HG03457 (cell line): ENCODE data around the gene TLK2.
"Not testable (repeated sequence)": the region's sequence is repeated elsewhere in the genome, so short reads cannot be mapped to it uniquely, and the experiment has no call there.

Experiments used
- ATAC-seq: cut with Tn5 transposase; IDR thresholded peaks from one replicate; pipeline ENCODE4 v1.9.1; 2021; ENCODE audit warnings: moderate number of reproducible peaks; ENCODE audit not compliant: unreplicated experiment

The TLK2 gene

DNA sequence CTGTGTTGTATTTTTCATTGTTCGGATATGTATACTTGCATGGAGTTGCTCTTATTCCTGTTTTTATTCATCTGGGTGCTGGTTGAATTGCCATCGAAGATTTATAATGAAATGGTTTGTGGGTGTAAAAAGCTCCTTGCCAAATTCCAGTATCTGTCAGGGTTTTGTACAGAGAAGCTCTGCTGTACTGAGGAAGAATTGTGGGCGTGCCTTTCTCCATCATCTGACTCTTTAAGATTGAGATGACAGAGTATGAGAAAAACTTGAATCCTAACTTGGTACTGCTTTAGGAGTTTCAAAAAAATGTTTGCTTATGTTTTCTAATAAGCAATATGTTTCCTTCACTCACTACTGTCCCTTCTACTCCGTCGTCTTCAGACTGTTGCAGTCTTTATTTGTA, 78.9 kb downstream of the TLK2 start:
- ATAC-seq = not testable (repeated sequence)

DNA sequence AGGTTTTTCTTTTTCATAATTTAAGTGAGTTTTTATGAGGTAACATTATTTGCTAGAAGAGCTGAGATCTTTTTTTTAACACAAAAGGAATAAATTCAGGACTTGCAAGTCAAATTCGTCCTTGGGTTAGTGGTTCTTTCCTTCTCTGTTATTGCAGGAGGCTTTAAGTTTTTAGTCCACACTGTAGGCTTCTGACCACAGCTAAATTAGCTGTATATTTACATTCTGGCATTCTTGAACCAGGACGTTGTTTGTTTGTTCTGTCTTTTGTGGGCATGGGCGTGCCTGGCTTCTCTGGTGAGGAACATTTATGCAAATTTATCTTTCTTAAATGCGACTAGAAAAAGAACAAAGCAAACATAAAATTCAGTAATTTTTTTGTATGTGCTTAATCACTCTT, 80.3 kb downstream of the TLK2 start:
- ATAC-seq = not testable (repeated sequence)

DNA sequence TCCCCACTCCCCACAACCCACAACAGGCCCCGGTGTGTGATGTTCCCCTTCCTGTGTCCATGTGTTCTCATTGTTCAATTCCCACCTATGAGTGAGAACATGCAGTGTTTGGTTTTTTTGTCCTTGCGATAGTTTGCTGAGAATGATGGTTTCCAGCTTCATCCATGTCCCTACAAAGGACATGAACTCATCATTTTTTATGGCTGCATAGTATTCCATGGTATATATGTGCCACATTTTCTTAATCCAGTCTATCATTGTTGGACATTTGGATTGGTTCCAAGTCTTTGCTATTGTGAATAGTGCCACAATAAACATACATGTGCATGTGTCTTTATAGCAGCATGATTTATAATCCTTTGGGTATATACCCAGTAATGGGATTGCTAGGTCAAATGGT, 82.3 kb downstream of the TLK2 start:
- not testable (repeated sequence) for ATAC-seq

DNA sequence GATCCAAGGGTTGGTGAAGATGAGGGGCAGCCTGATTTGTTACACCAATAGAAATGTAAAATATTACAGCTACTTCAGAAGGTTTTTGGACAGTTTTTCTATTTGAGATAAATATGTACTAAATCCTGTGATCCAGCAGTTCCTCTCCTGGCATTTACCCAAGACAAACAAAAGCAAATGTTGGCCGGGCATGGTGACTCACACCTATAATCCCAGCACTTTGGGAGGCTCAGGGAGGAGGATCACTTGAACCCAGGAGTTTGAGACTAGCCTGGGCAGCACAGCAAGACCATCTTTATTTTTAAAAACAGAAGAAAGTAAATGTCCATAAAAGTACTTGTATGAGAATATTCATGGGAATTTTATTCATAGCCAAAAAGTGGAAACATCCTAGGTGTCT, 84.0 kb downstream of the TLK2 start:
- ATAC-seq = no peak

DNA sequence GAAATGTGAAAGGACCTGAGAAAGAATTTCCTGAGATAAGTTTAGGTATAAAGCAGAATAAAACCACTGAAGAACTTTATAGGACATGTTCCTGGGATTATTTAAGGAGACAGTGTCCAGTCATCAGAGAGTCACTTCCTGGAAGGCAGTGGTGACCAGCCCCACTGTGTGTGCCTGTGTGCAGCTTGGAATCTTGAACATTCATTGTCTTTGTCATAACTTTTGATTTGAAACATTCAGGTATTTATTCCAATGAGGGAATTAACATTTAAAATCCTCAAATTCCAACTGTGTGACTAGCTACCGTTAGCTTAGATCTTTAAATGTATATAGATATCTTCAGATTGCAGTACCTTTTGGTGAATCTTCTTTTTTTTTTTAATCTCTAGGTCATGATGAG, 87.2 kb downstream of the TLK2 start:
- no peak for ATAC-seq

DNA sequence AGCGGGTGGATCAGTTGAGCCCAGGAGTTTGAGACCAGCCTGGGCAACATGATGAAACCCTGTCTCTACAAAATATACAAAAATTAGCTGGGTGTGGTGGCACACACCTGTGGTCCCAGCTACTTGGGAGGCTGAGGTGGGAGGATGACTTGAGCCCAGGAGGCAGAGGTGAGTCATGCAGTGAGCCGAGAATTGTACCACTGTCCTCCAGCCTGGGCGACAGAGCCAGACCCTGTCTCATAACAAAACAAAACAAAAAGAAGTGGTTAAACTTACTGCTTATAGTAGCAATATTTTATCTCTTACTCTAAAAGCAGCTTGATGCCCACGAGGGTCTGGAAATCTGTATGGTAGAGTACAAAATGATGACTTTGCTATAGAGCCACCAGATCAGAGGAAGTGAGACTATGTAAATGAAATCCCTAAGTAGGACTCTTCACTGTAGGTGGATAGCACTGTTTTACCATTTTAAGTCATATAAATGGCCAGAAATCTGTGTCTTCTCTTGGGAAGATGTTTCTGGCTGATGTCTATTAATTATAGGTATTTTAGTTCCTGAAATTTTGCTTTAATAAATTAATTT, 88.5 kb downstream of the TLK2 start:
- ATAC-seq = no peak

DNA sequence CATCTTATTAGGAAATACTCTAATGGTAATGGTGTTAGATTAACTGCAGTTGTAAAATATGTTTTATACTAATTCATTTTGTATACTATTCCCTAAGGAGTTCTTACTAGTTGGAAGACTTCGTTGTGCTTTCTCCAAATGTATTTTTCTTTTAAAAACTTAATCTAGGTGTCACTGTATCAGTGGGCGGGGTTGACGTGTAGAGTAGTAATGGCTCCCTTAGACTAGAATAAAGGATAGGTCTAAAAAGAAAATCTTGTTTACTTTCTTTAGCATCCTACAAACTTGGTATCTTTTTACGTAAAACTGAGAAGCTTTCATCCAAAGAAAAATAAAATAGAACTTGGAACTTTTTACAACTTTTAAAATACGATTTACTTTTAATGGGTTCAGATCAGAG, 93.9 kb downstream of the TLK2 start:
- no peak for ATAC-seq

DNA sequence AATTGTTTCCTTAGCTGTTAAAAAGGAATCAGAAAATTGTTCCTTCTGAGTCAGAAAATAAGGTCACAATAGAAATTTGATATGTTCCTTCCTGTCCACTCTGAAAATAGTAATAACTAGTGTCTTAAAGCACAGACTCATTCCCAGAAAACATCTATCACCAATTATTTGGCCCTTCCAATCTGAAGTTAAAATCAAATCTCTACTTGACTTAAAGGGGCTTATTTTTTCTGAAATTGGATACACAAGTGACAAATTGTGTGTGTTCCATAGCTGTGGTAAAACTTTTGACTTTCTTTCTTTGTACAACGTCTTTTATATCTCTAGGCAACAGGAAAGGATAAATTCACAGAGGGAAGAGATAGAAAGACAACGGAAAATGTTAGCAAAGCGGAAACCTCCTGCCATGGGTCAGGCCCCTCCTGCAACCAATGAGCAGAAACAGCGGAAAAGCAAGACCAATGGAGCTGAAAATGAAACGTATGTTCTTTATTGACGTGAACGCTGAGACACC, 94.3 kb downstream of the TLK2 start:
- no peak for ATAC-seq

DNA sequence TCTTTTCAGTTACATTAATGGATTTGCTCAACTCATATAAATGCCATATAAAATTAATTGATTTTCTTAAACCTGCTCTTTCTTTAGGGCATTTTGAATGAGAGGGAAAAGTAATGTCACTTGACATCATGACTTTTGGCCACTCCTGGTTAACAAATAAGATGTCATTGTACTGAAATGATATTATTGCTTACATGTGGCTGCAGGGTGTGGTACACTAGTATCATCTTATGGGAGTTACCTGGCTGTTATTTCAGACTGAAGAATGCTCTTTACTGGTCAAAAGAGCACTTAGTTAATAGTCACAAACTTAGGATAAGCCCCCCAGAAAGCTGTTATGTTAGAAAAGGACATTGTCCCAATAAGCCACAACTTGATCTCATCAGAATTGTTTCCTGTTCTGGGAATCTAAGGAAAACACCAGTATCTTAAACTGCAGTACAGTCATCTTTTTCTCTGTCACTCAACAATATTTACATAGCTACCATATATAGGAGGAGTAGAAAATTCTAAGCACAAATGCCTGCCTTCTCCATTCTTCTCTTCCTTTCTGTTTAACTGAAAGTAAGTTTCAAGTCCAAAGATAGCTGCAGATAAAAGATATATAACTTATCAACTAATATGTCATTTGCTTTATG, 95.0 kb downstream of the TLK2 start:
- no peak for ATAC-seq

DNA sequence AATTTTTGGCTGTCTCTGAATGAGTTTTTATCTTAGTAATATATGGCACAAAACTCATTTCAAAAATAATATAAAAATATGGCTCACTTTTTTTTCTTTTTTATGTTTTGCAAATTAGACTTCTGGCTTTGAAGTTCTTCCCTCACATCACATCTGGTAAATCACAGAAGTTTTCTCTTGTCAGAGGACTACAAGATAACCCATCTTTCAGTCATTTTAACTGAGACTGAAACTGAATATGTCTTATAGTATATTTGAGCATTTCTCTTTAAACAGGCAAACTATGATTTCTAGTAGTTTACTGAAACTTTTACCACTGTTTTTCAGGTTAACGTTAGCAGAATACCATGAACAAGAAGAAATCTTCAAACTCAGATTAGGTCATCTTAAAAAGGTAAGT, 97.8 kb downstream of the TLK2 start:
- ATAC-seq = no peak

DNA sequence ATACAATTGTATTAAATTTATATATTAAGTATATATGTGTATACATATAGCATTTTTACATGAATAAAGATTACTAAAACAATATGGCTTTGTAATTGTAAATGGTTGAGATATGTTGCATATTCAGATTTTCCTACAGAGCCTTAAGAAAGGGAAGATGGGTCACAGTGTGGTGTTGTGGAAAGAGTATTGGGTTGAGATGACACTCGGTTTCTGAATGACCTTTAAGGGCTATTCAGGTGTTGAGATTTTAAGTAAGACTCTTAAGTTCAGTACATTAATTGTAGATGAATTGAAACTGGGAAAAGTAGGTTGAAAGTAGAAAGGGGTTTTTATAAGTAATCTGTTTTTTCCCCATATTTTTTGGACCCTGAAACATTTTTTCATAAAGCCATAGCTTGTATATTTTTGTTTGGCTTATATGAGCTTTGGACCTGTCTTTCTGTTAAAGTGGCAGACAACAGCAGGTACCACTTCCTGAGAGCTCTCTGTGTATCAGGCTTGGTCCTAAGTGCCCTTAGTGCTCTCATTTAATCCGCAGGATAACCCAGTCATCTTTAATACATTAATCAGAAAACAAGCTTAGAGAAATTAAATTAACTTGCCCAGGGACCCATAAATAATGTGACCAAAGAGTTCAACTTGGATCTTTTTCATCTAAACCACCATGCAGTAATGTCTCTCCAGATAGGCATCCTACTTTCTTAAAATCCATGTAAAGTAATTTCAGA, 100.3 kb downstream of the TLK2 start:
- ATAC-seq = no peak

DNA sequence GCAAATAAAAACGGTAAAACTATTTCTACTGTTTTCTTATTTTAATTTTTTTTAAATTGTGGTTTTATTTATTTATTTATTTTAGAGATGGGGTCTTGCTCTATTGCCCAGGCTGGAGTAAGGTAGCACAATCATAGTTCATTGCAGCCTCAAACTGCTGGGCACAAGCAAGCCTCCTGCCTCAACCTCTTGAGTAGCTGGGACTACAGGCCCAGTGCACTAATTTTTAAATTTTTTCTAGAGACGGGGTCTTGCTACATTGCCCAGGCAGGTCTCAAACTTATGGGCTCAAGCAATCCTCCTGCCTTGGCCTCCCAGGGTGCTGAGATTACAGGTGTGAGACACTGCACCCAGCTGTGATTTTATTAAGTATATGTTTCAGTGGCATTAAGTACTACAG, 102.3 kb downstream of the TLK2 start:
- ATAC-seq = no peak

DNA sequence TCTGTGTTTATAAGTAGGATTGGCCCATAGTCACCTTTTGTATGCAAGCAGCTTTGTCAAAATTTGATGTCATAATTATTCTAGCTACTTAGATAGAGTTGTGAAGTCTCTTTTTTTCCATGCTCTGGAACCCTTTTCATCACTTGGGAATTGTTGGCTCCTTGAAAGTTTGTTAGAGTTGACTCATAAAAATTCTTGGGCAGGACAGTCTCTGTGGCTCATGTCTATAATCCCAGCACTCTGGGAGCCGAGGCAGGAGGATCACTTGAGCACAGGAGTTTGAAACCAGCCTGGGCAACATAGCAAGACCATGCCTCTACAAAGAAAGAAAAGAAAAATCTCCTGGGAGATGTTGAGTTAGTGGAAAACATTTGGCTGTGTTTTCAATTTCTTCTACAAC, 103.1 kb downstream of the TLK2 start:
- no peak for ATAC-seq

DNA sequence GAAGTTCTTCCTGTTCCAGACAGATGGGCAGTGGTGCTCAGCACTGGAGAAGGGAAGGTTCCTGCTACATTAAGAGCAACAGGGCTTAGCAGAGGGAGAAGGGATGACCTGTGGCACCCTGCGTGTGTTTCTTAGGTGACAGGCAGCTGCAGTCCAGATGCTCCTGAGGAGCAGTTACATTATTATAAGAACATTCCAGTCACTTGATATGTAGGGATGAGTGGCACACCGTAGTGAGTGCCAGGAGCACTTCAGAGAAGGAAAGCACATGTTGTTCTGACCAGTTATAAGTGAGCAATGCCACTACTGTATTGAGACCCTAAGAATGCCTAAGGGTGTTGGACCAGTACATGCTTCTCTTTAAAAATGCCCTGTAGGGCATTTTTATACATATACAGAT, 108.9 kb downstream of the TLK2 start:
- ATAC-seq = no peak

DNA sequence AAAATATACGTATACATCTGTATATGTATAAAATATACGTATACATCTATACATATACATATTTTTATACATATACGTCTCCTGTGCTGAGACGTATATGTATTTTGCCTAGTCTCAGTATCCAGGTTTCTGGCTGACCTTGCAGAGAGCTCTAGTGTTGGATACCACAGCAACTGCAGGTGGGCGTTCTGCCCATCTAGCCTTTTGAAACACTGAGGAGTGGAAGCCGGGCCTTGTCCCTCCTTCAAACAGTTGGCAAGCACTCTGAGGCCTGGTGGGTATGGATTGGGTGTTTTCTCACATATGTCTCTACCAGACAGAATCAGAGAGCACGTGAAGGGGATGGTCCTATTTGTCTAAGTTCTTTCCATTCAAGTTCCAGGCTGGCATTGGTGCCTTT, 109.5 kb downstream of the TLK2 start:
- ATAC-seq = no peak

DNA sequence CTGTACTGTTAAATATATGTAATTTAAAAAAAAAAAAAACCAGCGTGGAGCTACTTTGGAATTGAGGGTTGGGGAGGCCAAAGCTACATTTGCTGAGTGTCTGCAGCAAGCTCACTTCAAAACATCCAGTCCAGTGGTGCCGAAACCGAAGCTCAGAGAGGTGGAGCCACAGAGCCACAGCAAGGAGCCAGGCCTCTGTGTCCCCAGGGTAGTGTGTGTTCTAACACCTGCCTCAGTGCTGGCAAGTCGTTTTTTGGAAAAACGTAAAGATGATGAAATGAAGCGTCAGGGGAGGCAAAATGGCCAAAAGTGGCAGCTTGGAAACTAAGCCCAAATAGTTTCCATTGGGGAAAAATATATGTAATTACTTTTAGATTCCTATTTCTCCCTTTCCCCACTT, 112.7 kb downstream of the TLK2 start:
- no peak for ATAC-seq

DNA sequence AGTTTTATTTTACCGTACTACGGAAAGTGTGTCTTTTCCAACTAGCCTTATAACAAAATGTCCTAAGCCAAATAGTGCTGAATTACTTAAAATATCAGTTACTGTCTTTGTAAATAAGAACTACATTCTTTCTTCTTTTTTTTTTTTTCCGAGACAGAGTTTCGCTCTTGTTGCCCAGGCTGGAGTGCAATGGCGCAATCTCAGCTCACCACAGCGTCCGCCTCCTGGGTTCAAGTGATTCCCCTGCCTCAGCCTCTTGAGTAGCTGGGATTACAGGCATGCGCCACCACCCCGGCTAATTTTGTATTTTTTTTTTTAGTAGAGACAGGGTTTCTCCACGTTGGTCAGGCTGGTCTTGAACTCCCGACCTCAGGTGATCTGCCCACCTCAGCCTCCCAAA, 113.2 kb downstream of the TLK2 start:
- not testable (repeated sequence) for ATAC-seq

DNA sequence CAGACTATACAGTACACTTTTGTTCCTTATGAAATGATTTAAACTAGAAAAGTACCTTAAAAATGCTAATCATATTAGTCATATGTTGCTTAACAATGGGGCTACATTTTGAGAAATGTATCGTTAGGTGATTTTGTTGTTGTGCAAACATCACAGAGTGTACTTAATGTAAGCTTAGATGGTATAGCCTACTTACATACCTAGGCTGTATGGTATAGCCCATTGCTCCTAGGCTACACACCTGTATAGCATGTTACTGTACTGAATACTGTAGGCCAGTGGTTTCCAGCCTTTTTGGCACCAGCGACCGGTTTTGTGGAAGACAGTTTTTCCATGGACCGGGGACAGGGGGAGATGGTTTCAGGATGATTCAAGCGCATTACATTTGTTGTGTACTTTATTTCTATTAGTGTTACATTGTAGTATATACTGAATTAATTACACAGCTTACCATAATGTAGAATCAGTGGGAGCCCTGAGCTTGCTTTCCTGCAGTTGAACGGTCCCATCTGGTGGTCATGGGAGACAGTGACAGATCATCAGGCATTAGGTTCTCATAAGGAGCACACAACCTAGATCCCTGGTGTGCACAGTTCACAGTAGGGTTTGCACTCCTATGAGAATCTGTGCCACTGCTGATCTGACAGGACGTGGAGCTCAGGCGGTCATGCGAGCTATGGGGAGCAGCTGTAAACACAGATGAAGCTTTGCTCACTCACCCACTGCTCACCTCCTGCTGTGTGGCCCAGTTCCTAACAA, 113.9 kb downstream of the TLK2 start:
- ATAC-seq = no peak

DNA sequence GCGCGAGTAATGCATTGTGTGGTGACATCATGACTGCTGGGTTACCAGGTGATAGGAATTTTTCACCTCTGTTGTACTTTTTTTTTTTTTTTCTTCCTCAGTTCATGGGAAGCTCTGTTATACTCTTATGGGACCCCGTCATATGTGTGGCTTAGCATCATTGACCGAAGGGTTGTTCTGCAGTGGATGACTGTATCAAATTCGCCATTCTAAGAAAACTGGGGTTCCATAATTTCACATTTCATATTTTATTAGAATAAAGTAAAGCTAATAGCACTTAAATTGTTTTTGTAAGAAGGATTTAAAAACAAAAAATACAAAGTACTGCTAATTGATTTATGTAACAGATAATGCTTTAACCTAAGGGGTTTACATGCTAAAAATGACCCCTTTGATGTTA, 116.9 kb downstream of the TLK2 start:
- no peak for ATAC-seq

DNA sequence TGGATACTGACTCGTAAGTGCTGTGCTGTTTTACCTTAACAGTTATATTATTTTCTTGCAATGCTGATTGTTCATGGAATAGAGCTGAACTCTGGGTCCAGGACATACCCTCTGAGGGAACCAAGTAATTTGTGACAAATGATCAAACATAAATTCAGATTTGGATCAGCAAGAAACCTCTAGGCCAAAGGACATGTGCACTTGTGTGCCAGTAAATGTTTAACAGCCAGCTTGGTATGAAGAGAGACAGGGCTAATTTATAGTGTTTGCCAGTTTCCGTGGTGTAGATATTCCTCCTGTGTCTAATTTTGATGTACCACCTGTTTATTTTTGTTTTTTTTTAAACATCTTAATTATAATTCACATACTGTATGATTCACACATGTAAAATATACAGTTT, 118.0 kb downstream of the TLK2 start:
- ATAC-seq = no peak

DNA sequence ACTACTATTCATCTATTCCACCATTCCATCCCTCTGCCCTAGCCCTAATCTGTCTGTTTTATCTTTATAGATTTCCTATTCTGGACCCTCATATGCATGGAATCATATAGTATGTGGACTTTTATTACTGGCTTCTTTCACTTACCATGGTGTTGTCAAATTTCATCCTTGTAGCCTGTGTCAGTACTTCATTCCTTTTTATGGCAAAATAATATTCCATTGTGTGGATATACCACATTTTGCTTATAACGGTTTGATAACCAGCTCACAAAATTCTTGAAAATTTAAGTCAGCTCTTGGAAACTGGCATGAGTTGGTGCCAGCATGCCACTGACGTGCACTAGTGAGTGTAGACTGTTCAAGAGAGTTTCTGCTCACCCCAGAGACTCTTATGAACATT, 118.5 kb downstream of the TLK2 start:
- ATAC-seq = no peak

DNA sequence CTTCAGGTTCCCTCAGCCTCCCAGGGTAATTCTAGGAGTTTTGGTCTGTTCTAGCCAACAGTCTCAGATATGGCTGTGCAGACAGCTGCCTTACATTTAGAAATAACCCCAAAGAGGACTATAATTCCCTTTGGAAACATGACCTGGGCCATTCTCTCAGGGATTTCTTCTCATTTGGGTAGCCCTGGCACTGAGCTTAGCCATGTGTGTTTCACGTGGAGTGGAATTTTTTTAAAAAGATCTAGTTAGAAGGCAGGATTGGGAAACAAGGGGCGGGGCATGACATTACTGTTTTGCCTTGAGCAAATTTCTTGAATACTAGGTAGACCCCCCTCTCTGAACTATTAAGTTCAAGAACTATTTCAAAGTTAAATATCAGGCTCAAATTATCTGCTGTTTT, 119.3 kb downstream of the TLK2 start:
- ATAC-seq = no peak
